Panc1 (cell line): ENCODE results near the gene DDB1. TPM values are rescaled to one million over a fixed set of nuclear protein-coding genes. Genes with fewer than 3 reads are reported as not detected.

ENCODE experiments used
- ATAC-seq: fragments of 200-7000 bp; cut with Tn5 transposase; 2 replicates; pipeline ENCODE4 v1.9.1; 2020; ENCODE audit warnings: mild to moderate bottlenecking, moderate library complexity
- BruUV-seq: library from RNA; stranded (reverse); fragments of 400-500 nt; replicated peaks from 2 replicates; lab custom pipeline; 2021; lab: Mats Ljungman, UMichigan
- CTCF ChIA-PET: fragments of 300-600 bp; sonication (Branson Sonifier 250); formaldehyde crosslinking; loops from one replicate; lab custom pipeline; 2022; ENCODE audit warnings: antibody characterized with exemption; lab: Charles Lee
- POLR2A ChIA-PET: fragments of 300-600 bp; sonication (Branson Sonifier 250); formaldehyde crosslinking; loops from one replicate; lab custom pipeline; 2022; ENCODE audit warnings: antibody characterized with exemption; lab: Charles Lee
- DNase-seq: peaks from one replicate; pipeline ENCODE4 v3.0.0-alpha.2; 2010; ENCODE audit warnings: low read depth, low spot score
- H3K27ac ChIP-seq: 2 replicates; pipeline ENCODE4 v1.5.1; 2011; ENCODE audit warnings: mild to moderate bottlenecking, low read length, inconsistent platforms
- H3K27me3 ChIP-seq: fragments of 200-500 bp; sonication (Bioruptor generic); 2 replicates; pipeline ENCODE4 v1.6.0; 2014; ENCODE audit warnings: low read length, inconsistent platforms; ENCODE audit not compliant: control insufficient read depth, insufficient read depth
- H3K36me3 ChIP-seq: fragments of 200-500 bp; sonication (Bioruptor generic); 2 replicates; pipeline ENCODE4 v1.5.1; 2014; ENCODE audit warnings: inconsistent platforms, mild to moderate bottlenecking, low read length, moderate library complexity; ENCODE audit not compliant: control insufficient read depth, insufficient read depth
- H3K4me1 ChIP-seq: 2 replicates; pipeline ENCODE4 v1.5.1; 2011; ENCODE audit warnings: inconsistent platforms, mild to moderate bottlenecking, low read length, moderate library complexity; ENCODE audit not compliant: control insufficient read depth, insufficient read depth
- H3K4me3 ChIP-seq, 2 experiments: 2 replicates each; pipeline ENCODE4 v1.5.1; 2011 to 2012; ENCODE audit warnings: low read depth in 2 of 2, low read length in 2 of 2, mild to moderate bottlenecking in 2 of 2, inconsistent platforms in 1 of 2, moderate library complexity in 1 of 2
- H3K9me3 ChIP-seq: fragments of 200-500 bp; sonication (Bioruptor generic); 2 replicates; pipeline ENCODE4 v1.5.1; 2014; ENCODE audit warnings: low read depth, mild to moderate bottlenecking, inconsistent platforms, low read length, moderate library complexity; ENCODE audit not compliant: control insufficient read depth, insufficient read depth
- POLR2AphosphoS5 ChIP-seq: IDR thresholded peaks from 2 replicates; pipeline ENCODE4 v1.6.1; 2012; ENCODE audit warnings: mild to moderate bottlenecking, low read depth, low read length, moderate library complexity
- SIN3A ChIP-seq: IDR thresholded peaks from 2 replicates; pipeline ENCODE4 v1.6.1; 2012; ENCODE audit warnings: low read depth, mild to moderate bottlenecking, low read length, moderate library complexity, borderline replicate concordance; ENCODE audit not compliant: insufficient read depth
- TCF7L2 ChIP-seq: IDR thresholded peaks from 2 replicates; pipeline ENCODE4 v1.6.1; 2011; ENCODE audit warnings: mild to moderate bottlenecking, low read depth, low read length, inconsistent platforms
- in situ Hi-C: cut with HindIII; loops from 2 replicates; pipeline ENCODE4 v1.10.0; 2016; ENCODE audit warnings: low sequenced_read_pairs, low pct_unique_long_range_greater_than_20kb
- intact Hi-C: fragments of 100-400 bp; cut with micrococcal nuclease; formaldehyde crosslinking; loops from one replicate; pipeline ENCODE4 v1.10.0; 2022; ENCODE audit not compliant: unreplicated experiment
- total RNA-seq: library from RNA; stranded (reverse); gene quantifications from one replicate; pipeline ENCODE4 v1.2.1, GENCODE V29; 2021; ENCODE audit not compliant: unreplicated experiment
- TF ChIP-seq, protein P1 (sequence below): fragments of 450-650 bp; IDR thresholded peaks from 2 replicates; pipeline ENCODE4 v1.5.1; 2017; ENCODE audit warnings: mild to moderate bottlenecking
- TF ChIP-seq, protein P2 (sequence below), 2 experiments: IDR thresholded peaks; 2 replicates each; pipeline ENCODE4 v1.6.1; 2011 to 2012; ENCODE audit warnings: low read depth in 2 of 2, control low read depth in 1 of 2, low read length in 1 of 2, mild to moderate bottlenecking in 1 of 2, moderate library complexity in 1 of 2; ENCODE audit not compliant: insufficient read depth in 1 of 2

The DDB1 gene
- total RNA-seq, 1 experiment from 2014 or later, result 217 TPM

DNA sequence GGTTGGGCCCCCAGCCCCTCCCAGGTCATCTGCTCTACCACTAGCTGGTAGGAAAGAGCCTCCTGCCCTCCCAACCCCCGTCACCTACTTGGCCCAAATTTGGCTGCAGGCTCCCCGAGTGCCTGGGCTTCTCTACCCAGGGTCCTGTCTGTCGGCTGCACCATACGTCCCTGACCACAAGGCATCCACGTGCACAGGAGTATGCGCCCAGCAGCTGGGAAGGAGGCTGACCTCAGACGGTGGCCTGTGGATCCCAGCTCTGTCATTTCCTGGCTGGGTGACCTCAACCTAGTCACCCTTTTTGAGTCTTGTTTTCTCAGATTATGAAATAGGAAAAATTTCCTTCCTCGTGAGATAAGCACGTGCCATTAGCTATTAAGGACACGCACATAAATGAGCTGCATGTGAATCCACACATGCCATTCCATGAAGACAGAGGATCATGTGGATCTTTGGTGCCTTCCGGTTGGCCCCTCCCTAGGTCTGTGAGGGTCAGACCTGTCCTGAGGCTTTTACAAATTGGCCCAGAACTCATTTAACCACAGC lies 15.1 kb upstream of the DDB1 start:
- Histone ChIP-seq H3K4me3 (no peak overlapping the region), H3K27me3 (no peaks in the 10 kb centered on the region), H3K4me1 (no peaks in the 10 kb centered on the region; the same call in 1 of the 2 replicates), H3K36me3 (0 out of 2 replicates have a peak, but pooled peaks cover 2% of the 10 kb centered on the region), H3K9me3 (no peaks in the 10 kb centered on the region), H3K27ac (no peak overlapping the region)
- POLR2A ChIA-PET, result no interaction called here
- CTCF ChIA-PET, result interaction anchor here (0.5 kb wide), 1 partner anchor 60 kb away, joined by 5 read pairs; no protein-coding TSS in a partner anchor
- in situ Hi-C loops, result no loop called here
- BruUV-seq, result no TSS peak
- TF ChIP-seq, protein P1, sequence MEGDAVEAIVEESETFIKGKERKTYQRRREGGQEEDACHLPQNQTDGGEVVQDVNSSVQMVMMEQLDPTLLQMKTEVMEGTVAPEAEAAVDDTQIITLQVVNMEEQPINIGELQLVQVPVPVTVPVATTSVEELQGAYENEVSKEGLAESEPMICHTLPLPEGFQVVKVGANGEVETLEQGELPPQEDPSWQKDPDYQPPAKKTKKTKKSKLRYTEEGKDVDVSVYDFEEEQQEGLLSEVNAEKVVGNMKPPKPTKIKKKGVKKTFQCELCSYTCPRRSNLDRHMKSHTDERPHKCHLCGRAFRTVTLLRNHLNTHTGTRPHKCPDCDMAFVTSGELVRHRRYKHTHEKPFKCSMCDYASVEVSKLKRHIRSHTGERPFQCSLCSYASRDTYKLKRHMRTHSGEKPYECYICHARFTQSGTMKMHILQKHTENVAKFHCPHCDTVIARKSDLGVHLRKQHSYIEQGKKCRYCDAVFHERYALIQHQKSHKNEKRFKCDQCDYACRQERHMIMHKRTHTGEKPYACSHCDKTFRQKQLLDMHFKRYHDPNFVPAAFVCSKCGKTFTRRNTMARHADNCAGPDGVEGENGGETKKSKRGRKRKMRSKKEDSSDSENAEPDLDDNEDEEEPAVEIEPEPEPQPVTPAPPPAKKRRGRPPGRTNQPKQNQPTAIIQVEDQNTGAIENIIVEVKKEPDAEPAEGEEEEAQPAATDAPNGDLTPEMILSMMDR, result no peak
- TF ChIP-seq POLR2AphosphoS5 (no peak; the same call in 1 of the 2 replicates), TCF7L2 (no peak), SIN3A (no peak)
- TF ChIP-seq, protein P2, sequence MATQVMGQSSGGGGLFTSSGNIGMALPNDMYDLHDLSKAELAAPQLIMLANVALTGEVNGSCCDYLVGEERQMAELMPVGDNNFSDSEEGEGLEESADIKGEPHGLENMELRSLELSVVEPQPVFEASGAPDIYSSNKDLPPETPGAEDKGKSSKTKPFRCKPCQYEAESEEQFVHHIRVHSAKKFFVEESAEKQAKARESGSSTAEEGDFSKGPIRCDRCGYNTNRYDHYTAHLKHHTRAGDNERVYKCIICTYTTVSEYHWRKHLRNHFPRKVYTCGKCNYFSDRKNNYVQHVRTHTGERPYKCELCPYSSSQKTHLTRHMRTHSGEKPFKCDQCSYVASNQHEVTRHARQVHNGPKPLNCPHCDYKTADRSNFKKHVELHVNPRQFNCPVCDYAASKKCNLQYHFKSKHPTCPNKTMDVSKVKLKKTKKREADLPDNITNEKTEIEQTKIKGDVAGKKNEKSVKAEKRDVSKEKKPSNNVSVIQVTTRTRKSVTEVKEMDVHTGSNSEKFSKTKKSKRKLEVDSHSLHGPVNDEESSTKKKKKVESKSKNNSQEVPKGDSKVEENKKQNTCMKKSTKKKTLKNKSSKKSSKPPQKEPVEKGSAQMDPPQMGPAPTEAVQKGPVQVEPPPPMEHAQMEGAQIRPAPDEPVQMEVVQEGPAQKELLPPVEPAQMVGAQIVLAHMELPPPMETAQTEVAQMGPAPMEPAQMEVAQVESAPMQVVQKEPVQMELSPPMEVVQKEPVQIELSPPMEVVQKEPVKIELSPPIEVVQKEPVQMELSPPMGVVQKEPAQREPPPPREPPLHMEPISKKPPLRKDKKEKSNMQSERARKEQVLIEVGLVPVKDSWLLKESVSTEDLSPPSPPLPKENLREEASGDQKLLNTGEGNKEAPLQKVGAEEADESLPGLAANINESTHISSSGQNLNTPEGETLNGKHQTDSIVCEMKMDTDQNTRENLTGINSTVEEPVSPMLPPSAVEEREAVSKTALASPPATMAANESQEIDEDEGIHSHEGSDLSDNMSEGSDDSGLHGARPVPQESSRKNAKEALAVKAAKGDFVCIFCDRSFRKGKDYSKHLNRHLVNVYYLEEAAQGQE (IDR thresholded peaks at IDR 0.05; ENCODE audit: insufficient read depth in 1 of 2, low read depth in 2 of 2, low read length in 1 of 2), result no peak
- intact Hi-C loops, result no loop called here
- no peak for ATAC-seq
- no peak for DNase-seq

DNA sequence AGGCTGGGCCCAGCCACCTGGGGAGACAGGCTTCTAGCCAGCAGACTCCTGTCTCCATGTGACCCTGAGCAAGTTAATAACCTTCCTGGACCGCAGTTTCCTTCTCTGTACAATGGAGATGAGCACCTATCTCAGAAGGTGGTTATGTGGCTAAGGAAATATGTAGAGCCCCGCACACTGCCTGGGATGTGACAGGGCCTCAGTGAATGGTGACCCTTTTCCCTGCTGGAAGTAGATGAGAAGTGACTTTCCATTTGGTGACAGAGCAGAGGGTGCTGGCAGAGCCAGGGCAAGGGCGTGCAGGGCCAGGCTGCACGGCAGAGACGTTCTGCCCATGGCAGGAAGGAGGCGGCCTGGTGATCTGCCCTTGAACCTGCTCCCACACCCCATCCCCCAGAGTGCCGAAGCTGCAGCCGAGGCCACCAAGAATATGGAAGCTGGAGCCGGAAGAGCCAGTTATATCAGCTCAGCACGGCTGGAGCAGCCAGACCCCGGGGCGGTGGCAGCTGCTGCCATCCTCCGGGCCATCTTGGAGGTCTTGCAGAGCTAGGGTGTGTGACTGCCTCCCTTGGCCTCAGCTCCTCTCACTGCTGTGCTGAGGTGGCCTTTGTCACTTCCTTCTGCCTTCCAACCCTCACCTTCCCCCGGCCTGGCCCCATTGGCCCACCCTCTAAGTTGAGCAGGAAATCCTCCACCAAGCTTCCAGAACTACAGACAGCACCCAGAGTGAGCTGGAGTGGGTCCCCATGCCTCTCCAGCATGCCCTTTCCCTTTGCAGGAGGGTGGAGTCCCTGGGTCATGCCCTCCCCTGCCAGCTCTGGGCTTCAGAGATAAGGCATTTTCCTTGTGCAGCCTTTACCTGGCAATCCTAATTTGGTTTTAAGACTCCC lies 13.3 kb upstream of the DDB1 start:
- Histone ChIP-seq H3K36me3 (0 out of 2 replicates have a peak, but pooled peaks cover 2% of the 10 kb centered on the region), H3K27ac (no peak overlapping the region), H3K4me3 (no peak overlapping the region), H3K9me3 (no peaks in the 10 kb centered on the region), H3K4me1 (no peaks in the 10 kb centered on the region; the same call in 1 of the 2 replicates), H3K27me3 (no peaks in the 10 kb centered on the region)
- TF ChIP-seq POLR2AphosphoS5, result no peak; the same call in 1 of the 2 replicates
- TF ChIP-seq, protein P1, result no peak
- ChIA-PET CTCF (no interaction called here), POLR2A (no interaction called here)
- no TSS peak for BruUV-seq
- in situ Hi-C loops, result no loop called here
- DNase-seq, result no peak
- ATAC-seq, result peak; percentile 20; the same call in 1 of the 2 replicates
- intact Hi-C loops, result no loop called here
